ENCODE data around the gene ATP13A2.

The ATP13A2 gene

GRCh38 chr1:17031436-17031835 lies 19.7 kb upstream of the ATP13A2 start:
- DNase-seq = no peak

DNA sequence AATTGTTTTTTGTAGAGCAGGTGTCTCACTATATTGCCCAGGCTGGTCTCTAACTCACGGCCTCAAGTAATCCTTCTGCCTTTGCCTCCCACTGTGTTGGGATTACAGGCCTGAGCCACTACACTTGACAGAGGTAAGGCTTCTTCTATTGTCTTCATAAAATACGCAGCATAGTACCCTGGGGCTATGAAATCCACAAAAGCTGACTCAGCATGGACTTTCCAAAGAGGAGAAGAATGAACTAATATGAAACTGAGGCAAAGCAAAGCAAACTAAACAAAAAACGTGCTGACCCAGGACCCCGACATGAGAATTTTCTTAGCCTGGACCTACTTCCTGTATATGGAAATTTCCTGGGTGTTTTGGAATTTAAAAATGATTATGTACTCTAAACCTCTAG lies 18.5 kb upstream of the ATP13A2 start:
- no peak for DNase-seq

GRCh38 chr1:17028662-17029188 lies 17.0 kb upstream of the ATP13A2 start:
- no peak for DNase-seq

- DNase-seq = no peak
Measured at GRCh38 chr1:17027900-17028299, 16.2 kb upstream of the ATP13A2 start.

GRCh38 chr1:17027403-17027802 lies 15.7 kb upstream of the ATP13A2 start:
- no peak for DNase-seq

DNA sequence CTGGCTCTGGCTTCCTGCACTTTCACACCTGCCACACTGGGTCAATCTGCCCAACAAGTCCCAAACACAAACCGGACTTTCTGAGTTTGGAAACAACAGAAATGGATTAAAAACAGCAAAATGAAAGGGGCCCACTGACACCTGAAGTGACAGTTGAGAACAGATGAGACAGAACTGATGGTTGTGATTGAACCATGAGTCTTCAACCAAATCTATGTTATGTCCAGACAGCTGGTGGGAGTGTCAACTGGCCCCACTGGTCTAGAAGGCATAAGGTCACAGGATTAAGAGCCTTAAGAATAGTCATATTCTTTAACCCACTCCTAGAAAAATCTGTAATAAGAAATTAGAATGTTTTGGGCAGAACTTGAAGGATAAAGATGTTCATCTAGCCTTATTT lies 13.0 kb upstream of the ATP13A2 start:
- DNase-seq = no peak

DNA sequence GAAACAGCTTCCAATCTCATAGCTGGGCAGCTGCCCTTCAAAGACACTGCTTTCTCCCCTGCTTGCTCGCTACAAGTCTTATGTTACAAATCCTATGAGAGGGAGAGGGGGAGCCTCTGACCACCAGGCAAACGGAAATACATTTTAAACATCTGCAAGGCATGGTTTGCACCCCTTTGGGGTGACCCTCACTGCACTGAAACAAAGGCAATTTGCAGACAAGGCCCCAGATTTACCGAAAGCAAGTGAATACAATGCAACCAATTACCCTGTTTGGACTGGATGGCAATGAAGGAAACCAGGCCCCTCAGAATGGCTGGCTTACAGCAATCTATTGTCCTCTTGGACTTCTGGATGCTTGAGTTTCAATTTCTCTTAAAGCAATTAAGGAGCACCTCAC lies 11.8 kb upstream of the ATP13A2 start:
- no peak for DNase-seq

DNA sequence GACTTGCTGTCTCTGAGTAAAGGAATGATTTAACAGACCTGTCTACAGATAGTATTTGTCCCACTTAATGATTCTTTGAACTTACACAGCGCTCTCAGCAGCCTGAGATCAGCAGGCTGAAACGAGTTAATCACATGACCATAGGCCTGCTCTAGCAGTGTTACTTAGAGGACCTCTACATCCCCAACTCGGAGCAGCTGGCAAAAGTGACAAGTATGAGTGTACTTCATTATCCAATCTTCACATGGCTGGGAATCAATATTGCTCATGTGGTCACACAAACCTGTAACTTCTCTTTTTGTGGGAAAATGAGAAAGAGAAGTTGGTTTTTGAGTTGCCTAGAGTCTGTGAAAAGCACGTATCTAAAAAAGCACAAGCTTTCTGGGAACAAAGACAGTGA lies 11.4 kb upstream of the ATP13A2 start:
- DNase-seq = no peak

DNA sequence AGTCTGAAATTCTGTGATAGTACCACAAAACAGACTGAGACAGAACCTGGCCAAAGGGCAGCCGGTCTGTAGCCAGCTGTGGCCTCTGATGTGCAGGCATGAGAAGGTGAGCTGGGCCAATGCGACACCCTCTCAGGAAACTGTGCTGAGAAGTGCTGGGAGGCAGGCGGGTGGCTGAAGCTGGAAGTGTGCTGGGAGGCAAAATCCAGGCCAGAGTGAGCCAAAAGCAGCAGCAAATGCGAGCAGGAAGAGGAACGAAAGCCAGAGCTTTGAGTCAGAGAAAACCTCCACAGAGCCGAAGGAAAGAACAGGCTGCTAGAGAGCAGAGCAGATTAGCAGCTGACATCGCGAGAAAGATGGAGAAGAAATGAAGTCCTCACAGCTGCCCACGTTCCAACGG lies 10.2 kb upstream of the ATP13A2 start:
- DNase-seq = no peak

GRCh38 chr1:17020502-17020901 lies 8.8 kb upstream of the ATP13A2 start:
- DNase-seq = no peak

GRCh38 chr1:17018849-17019248 lies 7.1 kb upstream of the ATP13A2 start:
- DNase-seq = no peak

- DNase-seq = no peak
Measured at GRCh38 chr1:17017435-17017834, 5.7 kb upstream of the ATP13A2 start.

DNA sequence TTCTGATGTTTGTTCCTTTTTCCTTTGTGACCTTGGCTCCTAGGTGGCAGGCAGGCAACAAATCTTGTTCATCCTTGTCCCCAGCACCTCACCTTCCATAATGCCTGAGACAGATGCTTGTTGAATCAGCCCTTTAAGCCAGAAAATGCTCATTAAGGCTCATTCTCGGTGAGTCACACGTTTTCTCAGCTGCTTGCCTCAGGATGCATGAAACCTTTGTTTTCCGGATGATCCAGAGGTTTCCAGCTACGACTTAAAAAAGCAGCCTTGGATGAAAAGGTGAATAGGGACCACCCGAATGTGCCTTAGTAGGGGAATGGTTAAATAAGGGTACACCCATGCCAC lies 4.6 kb upstream of the ATP13A2 start:
- no peak for DNase-seq

DNA sequence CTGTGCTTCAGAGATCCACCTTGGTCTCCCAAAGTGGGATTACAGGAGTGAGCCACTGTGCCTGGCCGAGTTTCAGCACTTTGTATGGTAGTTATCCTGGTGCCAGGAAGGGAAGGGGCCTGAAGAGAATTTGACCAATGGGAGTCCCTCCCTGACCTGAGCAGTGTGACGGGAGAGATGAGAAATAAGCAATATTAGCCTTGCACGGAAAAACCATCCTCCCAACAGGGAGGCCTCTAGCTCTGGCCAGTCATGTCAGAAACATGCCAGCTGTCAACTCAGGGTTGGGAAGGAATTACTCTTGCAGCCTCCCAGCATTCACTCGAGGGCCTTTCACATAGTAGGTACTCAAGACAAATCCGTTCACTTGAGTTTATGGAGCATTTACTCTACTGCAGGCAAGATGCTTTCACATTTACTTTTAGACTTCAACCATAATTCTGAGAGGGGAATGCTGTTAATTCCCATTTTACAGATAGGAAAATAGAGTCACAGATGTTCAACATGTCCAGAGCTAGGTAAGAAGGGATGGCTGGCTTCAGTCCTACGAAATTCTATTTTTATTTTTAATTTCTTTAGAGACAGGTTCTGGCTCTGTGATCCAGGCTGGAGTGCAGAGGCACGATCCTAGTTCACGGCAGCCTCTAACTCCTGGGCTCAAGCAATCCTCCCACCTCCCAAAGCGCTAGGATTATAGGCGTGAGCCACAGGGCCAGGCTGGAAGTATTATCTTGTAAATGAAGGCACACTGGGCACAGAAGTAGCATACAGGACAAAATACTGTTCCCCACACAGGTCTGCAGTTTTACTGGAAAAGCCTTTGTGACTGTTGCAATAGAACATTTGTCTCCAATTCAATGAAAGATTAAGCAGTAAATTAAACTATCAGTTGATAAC lies 3.2 kb upstream of the ATP13A2 start:
- DNase-seq = no peak

DNA sequence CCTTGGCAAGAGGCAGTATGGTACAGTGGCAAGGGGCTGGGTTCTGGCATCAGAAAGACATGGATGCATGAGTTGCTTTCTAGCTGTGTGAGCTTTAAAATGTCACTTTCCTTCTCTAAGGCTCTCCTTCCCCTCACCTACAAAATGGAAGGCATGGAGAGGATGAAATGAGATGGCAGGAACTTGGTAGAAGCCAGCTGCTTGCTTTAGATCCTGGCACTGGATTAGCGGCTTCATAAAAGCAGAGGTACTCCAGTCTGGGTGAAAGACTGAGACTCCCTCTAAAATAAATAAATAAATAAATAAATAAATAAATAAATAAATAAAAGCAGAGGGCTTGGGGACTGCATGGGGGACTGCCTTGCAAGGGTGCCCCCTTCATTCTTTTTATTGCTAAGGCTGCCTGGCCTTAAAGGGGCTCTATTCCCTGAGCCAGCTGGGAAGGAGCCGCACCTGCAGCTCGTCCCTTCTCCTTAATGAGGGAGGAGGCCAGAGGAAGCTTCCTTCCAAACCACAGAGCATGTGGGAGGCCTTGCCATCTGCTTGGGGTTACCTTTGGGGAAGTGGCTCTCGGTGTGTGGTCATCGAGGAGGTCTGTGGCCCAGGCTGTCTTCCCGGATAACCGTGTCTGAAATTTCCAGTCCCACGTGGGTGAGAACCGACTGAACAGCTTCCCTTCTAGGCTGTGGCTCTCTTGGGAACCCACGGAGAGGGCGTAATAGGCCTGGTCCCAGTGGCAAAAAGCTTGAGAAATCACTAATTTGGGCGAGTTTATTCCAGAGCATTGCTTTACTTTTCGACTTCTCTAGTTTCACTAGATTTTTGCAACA lies 2.0 kb upstream of the ATP13A2 start:
- no peak for DNase-seq

DNA sequence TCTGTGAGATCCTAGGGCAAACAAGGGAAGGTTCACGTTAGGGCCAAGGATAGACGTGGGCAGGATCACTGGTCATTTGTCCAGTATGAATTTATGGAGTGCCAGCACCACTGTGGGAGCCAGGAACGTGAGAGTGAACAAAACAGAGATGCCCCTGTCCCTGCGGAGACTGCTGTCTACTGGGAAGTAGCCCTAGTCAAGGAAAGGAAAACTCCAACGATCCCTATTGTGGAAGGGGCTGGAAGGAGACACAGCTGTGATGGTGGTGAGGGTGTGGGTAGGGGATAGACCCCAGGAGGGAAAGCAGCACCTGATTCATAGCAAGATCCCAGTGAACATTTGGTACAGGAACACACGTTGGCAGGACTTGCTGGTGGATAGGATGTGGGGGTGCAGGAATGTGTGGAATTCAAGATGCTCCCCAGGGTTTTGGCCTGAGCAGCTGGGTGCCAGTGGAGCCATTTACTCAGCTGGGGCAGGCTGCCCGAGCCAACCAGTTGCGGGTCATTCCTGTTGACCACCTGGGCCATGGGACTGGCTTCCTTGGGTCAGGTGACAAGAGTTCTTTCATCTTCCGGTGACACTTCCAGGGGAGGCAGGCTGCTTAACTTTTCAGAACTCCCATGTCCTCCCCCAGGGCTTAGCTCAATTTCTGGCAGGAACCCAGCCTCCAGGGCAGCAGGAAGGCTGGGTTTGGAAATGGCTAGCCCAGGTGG lies 1.2 kb upstream of the ATP13A2 start:
- no peak for DNase-seq

GRCh38 chr1:17011092-17011438 lies 663 bp downstream of the ATP13A2 start:
- DNase-seq = no peak

DNA sequence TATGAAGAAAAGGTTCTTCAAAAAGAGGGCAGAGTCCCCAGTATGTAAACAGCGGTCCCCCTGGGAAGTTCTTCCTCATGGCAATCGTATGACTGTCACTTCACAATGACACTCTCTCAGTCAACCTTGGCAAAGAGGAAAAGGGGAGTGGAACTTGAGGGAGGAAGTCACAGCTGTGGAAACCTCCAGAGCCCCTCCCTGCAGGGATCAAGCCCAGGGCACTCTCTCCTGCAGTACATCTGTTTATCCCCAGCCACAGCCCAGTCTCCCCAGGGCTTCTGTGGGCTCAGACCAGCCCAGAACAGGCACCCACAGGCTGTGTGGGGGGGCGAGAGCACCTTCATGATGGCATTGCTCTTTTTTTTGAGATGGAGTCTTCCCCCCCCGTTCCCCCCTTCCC lies 2.0 kb downstream of the ATP13A2 start:
- no peak for DNase-seq

- DNase-seq = no peak
Measured at GRCh38 chr1:17008208-17008855, 3.4 kb downstream of the ATP13A2 start.

DNA sequence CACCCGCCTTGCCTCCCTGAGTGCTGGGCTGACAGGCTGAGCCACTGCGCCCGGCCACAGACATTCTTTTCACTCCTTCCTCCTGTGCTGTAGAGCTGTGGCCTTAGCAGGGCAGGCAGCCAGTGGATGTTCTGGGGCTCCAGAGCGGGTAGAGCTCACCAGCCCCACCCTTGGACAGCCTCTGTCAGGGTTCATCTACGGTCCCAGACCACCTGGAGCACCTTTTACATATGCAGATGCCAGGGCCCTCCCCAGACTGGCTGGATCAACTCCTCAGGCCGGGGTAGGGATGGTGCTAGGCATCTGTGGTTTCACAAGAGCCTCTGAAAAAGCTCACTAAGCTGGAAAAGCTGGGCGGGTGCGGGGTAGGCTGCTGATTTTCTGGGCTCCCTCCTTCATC lies 4.6 kb downstream of the ATP13A2 start:
- no peak for DNase-seq

GRCh38 chr1:17005365-17005740 lies 6.4 kb downstream of the ATP13A2 start:
- no peak for DNase-seq

GRCh38 chr1:17004466-17005364 lies 7.0 kb downstream of the ATP13A2 start:
- no peak for DNase-seq

All from DMS 273 treated with DMSO at 0.1 percent for 48 hours (cell line).